ENCODE measurements around the gene GSTM1. TPM values are rescaled to one million over a fixed set of nuclear protein-coding genes. Genes with fewer than 3 reads are reported as not detected.

Gene GSTM1
- total and polyA plus RNA-seq, 2 of the 8 experiments (the other 6 are each of a cell fraction or from before 2014, with no cell fraction given) = 16.7 to 42.5 TPM

DNA sequence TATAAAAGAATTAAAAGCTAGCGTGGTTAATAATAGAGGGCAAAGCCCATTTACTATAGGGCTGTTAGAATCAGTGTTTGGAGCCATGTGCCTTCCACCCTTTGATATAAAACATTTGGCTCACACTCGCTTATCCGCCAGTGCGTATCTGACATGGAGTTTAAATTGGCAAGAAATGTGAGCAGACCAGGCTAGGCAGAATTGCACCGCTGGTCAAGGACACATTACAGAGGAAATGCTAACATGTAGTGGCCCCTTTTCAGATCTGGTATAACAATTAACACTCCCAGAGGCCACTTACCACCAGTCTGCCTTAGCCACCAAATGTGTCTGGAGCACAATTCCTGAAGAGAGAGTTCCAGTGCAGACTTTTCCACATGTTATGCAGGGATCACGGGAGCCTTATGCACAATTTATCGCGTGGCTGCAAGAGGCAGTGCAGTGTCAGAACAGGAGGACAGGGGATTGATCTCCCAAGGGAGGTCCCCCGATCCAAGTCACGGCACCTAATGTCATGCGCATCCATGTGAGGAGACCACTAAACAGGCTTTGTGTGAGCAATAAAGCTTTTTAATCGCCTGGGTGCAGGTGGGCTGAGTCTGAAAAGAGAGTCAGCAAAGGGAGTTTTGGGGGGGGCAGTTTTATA is 39.2 kb downstream of the GSTM1 start:
- no peaks in the 10 kb centered on the region for H4K20me1 ChIP-seq (replicated peaks in 1 of 2; ENCODE audit: control insufficient read depth in 1 of 2, insufficient read depth in 2 of 2, low read length in 2 of 2)
- no peak overlapping the region for H4K5ac ChIP-seq (ENCODE audit: insufficient read length, low read depth, low read length)
- no peak overlapping the region for H2BK15ac ChIP-seq (ENCODE audit: low read length)
- no peak overlapping the region for H3K27ac ChIP-seq (ENCODE audit: low read depth, low read length)
- DNase-seq (ENCODE audit: low read depth in 1 of 2, low spot score in 2 of 2) (no peak), FAIRE-seq (no peak)
- CTCF ChIA-PET (ENCODE audit: partially characterized antibody) = interaction anchor here (0.7 to 1.5 kb wide), 2 partner anchors 97 to 257 kb away, joined by 3 read pairs; partner anchors contain the start of gene AHCYL1
- H3K79me1 ChIP-seq (ENCODE audit: low read depth, low read length) = no peaks in the 10 kb centered on the region
- no peaks in the 10 kb centered on the region for H3K79me2 ChIP-seq (ENCODE audit: control insufficient read depth in 1 of 2, insufficient read depth in 2 of 2, low read length in 2 of 2)
- no peaks in the 10 kb centered on the region for H3K23me2 ChIP-seq (ENCODE audit: low read depth, low read length)
- H4K91ac ChIP-seq (replicated peaks; ENCODE audit: insufficient read length, low read length) = no peak overlapping the region
- no peak overlapping the region for H2BK5ac ChIP-seq (ENCODE audit: low read depth, low read length)
- H2AFZ ChIP-seq (ENCODE audit: low read length) = no peak overlapping the region
- H3K4me2 ChIP-seq (ENCODE audit: insufficient read depth in 1 of 2, low read depth in 2 of 2, low read length in 2 of 2) = no peak overlapping the region
- H3K56ac ChIP-seq (replicated peaks; ENCODE audit: insufficient read length, low read depth, low read length) = no peak overlapping the region
- POLR2A ChIA-PET (ENCODE audit: partially characterized antibody) = interaction anchor here (0.6 to 1.3 kb wide), 2 partner anchors 13 to 354 kb away, joined by 3 to 5 read pairs; no protein-coding TSS in a partner anchor
- no peak overlapping the region for H3K18ac ChIP-seq (ENCODE audit: extremely low read depth, low read length)
- WGBS, 2 experiments (ENCODE audit: extremely low coverage in 1 of 2, insufficient coverage in 1 of 2, insufficient read length in 1 of 2, insufficient replicate concordance in 2 of 2, low coverage in 1 of 2, low lambda C conversion rate in 2 of 2, missing lambda C conversion rate in 1 of 2) = 93% methylated on average over 10 of the region's 12 CpGs; no CpG with 5 or more reads in 1 of the 2 experiments
- no peak overlapping the region for H3K4me3 ChIP-seq (ENCODE audit: extremely low read depth in 1 of 4, insufficient read depth in 2 of 4, low read depth in 3 of 4, low read length in 4 of 4)
- no peak overlapping the region for H3K4ac ChIP-seq (replicated peaks; ENCODE audit: insufficient read length, low read depth, low read length)
- no peak overlapping the region for H3K14ac ChIP-seq (ENCODE audit: insufficient read length)
- H2BK20ac ChIP-seq (ENCODE audit: low read length) = no peak overlapping the region
- H3K9me3 ChIP-seq (ENCODE audit: insufficient read depth in 2 of 2, low read depth in 1 of 2, low read length in 1 of 2) = peaks cover 7% of the 10 kb centered on the region in 2 experiments
- H3K4me1 ChIP-seq (replicated peaks in 1 of 4; ENCODE audit: control insufficient read depth in 3 of 4, insufficient read depth in 4 of 4, low read length in 3 of 4) = no peaks in the 10 kb centered on the region
- H2BK12ac ChIP-seq (ENCODE audit: low read depth, low read length) = no peak overlapping the region
- no peak overlapping the region for H3K23ac ChIP-seq (ENCODE audit: insufficient read length)
- no peaks in the 10 kb centered on the region for H3K36me3 ChIP-seq (ENCODE audit: control insufficient read depth in 2 of 4, insufficient read depth in 4 of 4, low read length in 3 of 4)
- no peak overlapping the region for H2BK120ac ChIP-seq (replicated peaks; ENCODE audit: low read depth, low read length)
- peaks cover 0 to 2% (median 0%) of the 10 kb centered on the region in 4 experiments; a peak in 1 of 7 replicates for H3K27me3 ChIP-seq (replicated peaks in 1 of 4; ENCODE audit: control insufficient read depth in 3 of 4, extremely low read depth in 1 of 4, insufficient read depth in 3 of 4, low read length in 3 of 4)
- no peak overlapping the region for H2AK5ac ChIP-seq (ENCODE audit: low read depth, low read length)
- H3K9ac ChIP-seq (replicated peaks in 1 of 4; ENCODE audit: extremely low read depth in 1 of 4, low read depth in 3 of 4, low read length in 3 of 4) = no peak overlapping the region
- no peak overlapping the region for H4K8ac ChIP-seq (ENCODE audit: extremely low read depth, insufficient read depth, low read length)
- TF ChIP-seq KDM5A (IDR thresholded peaks at IDR 0.05; ENCODE audit: low read length) (no peak), TBP (IDR thresholded peaks at IDR 0.05; ENCODE audit: low read depth, low read length) (no peak), SAP30 (IDR thresholded peaks at IDR 0.05; ENCODE audit: insufficient read depth, insufficient replicate concordance, low read length) (no peak), HDAC6 (IDR thresholded peaks at IDR 0.05; ENCODE audit: low read depth, low read length) (no peak), CHD1 (IDR thresholded peaks at IDR 0.05; ENCODE audit: low read depth, low read length) (no peak), JUN (IDR thresholded peaks at IDR 0.05; ENCODE audit: low read depth, low read length) (no peak)
